NCI-H510A treated with DMSO at 0.1 percent for 48 hours (cell line): ENCODE results near the gene EPS8L3.
"Not testable (repeated sequence)": the region's sequence is repeated elsewhere in the genome, so short reads cannot be mapped to it uniquely, and the experiment has no call there.

Experiments
- DNase-seq: peaks from one replicate; lab custom pipeline; 2025; lab: John Stamatoyannopoulos, UW

The EPS8L3 gene

DNA sequence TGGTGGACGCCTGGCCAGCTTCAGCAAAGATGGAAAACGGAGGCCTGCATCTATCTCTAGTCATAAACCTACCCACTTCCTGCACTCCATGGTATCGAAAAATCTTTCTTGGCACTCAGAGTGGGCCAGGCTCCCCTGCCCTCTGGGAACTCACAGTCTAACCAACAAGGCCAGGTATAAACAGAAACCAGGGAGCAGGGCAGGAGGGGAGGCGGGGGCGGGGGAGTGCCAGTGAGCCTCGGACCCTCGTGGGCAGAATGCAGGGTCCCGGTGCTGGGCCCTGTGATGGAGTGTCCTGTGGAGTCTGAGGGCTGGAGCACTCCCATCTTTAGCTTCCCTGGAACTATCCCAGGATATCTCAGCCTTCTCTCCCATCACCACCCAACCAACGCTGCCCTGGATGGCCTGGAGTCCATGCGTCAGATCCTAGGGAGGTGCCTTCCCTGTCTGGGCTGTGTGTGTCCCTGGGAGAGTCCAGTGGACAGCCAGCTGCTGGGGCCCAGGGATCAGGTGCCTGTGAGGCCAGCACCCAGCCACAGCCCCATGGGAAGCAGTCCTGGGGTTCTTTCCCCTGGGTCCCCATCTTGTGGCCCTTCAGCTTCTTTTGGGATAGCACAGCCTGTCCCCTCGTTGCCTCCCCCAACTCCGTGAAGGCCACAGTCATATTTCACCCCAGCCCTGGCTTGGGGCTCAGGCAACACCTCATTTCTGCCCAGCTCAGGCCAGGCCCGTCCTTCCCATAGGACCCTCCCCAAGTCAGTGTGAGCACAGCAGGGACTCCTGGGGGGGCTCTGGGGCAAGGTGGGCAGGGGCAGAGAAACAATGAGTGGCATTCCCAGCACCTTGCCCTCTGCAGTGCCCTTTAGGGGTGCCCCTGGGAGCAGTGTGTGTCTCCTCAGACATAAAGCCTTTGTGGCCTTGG lies 1.1 kb upstream of the EPS8L3 start:
- no peak for DNase-seq

DNA sequence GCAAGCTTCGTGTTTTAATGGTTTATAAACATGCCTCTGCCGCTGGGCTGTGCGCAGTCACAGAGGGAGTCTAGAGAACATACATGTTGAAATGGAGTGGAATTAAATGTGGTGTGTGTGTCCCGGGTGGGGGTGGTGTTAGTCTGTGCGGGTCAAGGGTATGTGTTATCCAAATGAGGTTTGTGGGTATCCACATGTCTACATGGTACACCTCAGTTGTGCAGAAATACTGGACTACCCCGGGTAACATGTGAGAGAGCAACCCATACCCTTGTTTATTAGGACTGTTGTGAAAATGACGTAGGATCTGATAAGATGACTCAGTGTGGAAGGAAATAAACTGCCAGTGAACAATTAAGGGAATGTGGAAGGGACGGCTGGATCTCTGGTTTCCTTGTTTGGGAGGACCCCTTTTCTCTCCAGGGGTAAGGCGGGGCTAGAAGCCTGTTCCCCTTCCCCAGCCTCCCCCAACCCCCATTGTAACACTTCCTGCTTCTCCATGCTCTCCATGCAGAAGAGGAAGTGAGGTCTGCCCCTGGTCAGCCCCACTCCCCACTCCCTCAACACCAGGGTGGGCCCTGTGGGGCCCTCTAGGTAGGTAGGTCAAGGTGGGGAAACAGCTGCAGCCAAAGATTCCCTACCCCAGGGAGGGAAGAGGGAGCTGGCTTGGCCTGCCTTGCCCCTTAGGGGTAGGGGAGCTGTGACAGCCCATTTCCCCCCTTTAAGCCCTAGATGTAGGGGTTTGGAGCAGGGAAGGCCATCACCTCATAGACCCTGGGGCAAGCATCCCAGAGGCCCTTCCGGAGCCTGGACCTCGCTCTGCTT lies 690 bp downstream of the EPS8L3 start:
- DNase-seq, result no peak

GRCh38 chr1:109762039-109762585 lies 1.6 kb downstream of the EPS8L3 start:
- DNase-seq, result no peak

- DNase-seq, result no peak
These were observed 2.3 kb downstream of the EPS8L3 start for GRCh38 chr1:109761227-109762038.

GRCh38 chr1:109760581-109761226 lies 3.0 kb downstream of the EPS8L3 start:
- no peak for DNase-seq

DNA sequence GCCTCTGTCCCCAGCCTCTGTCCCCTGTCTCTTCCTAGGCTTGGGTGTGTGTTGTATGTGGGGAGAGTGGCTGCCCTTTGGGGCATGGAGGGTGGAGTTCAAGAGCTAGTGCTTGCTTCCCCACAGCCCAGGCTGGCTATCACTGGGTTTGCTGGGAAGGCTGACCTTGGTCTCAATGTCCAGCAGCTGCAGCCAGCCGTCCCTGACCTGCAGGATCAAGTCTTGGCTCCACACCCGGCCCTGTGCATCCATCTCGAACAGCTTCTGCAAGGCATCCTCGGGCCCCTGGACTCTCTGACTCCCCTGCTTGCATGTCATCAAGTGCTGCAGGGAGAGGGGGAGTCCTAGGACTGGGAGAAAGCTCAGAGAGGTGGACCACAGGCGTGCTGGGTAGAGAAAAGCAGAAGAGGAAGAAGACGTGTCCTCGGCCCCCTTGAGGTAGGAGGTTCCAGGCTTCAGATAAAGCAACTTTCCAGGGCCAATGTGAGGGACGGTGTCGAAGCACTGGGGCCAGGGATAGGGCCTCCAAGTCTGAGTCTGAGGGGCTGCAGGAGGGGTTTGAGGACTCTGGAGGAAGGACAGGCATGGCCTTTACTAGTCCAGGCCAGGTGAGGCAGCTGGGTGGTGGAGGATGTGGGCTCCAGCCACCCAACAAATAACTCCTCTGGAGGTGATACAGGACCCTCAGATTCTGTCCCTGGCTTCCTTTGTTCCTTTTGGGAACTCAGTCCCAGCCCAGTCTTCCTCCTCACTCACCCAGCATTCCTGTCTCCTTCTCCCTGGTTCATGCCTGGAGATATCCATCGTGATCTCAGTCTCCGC lies 4.0 kb downstream of the EPS8L3 start:
- DNase-seq, result no peak

DNA sequence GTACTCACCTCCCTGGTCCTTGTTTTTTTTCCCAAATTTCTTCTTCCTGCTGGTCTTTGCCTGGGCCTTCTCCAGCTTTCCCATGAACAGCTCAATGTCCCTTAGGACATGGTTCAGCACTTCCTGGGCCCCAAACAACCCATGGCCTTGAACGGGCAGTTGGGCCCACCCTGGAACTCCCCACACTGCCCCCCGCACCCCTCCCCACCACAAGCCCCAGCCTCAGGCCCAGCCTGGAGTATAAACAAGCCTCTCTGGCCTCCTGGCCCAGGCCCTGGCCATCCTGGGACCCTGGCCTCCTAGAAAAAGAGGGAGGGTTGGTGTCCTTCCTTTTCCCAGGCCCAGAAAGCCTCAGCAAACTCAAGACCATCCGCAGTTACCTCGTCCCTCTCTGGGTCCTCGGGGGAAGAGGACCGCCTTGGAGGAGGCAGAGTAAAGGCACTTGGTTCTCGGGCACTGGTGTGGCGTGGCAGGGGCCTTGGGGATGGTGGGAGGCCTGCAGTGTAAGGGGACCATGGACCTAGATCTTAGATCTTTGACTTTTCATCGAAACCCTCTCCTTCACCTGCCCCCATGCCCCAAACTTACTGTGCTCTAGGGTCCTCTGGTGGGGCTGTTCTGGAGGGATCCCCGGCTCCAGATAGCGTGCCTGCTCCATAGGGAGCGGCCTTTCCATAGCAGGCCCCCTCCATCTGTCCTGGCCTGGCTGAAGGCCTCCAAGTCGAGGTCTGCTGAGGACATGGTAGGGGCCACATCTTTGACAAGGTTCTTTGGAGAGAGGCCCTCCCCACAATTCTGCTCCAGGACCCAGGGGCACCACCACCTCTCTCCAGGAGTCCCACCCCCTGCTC lies 5.6 kb downstream of the EPS8L3 start:
- no peak for DNase-seq

DNA sequence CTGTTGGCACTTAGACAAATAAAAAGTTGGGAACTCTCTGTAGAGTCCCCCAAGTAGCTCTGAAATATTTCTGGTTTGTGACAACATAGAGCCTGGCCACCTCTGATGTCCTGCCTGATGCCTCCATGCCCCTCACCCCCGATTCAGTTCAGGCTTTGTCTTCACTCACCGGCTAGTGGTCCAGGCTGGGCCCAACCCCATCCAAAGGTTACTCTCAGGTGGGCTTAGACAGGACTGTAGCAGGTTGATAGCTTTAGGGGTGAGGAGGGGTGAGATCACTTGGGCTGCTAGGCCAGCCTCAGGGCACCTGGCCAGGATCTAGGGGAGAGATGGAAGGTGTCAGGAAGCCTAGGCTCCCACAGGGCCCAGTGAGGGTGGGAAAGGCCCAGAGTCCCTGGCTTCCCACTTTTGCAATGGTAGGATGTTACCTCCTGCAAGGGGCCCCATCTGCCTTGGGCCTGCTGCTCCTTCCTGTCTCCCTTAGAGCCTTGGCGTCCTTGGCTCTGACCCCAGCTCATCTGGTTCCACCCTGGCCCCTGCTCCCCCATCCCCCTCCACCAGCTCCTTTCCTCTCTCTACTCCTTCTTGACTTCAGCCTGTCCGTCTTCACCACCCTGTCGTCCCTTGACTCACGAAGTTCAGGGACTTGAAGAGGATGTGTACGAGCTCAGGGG lies 6.7 kb downstream of the EPS8L3 start:
- DNase-seq, result no peak

- DNase-seq, result not testable (repeated sequence)
These were observed 7.4 kb downstream of the EPS8L3 start for GRCh38 chr1:109756325-109756724.

DNA sequence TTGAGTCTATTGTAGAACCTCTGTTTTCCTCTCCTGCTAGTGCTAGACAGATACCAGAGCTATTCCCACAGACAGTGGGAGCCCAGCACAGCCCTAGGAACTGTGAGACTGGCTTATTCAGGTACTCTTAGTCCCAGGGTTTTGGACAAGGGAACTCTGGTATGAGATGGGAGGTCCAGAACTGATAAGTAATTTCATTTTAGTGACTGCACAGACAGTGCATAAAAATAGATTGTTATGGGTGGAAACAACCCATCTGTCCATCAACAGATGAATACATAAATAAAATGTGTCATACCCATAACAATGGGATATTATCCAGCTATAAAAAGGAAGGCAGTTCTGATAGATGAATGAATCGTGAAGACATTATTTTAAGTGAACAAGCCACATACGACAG lies 9.0 kb downstream of the EPS8L3 start:
- DNase-seq, result no peak

DNA sequence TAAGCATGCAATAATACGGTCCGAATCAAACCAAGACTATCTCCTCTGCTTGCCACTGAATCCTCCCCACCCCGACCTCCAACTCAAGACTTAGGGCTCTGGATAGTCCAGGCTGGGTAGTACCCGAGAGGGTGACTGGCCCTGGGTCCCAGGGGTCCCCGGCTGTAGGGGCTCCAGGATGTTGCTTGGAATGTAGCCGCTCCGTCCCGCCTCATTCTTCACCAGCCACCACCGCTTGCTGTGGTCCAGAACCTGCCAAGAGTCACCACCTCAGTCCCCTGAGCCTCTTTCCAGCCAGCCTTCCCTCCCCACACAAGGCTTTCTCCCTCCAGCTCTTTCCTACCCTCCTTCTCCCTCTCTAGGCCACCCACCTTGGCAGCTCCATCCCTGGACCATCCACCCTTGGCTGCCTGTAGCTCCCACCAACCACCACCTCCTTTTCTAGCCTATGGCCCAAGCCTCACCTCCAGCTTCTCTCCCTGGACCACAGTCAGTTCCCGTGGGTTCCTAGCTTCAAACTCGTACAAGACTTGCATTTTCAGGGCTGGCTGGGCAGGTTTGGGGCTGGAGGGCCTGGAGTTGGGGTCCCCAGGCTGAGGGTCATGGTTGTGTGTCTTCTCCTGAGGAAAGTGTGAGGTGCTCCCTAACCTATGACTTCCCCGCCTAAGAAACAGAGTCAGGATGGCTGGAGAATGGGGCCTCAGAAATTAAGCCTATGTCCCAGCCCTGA lies 12.0 kb downstream of the EPS8L3 start:
- no peak for DNase-seq

GRCh38 chr1:109750920-109751319 lies 12.8 kb downstream of the EPS8L3 start:
- no peak for DNase-seq

DNA sequence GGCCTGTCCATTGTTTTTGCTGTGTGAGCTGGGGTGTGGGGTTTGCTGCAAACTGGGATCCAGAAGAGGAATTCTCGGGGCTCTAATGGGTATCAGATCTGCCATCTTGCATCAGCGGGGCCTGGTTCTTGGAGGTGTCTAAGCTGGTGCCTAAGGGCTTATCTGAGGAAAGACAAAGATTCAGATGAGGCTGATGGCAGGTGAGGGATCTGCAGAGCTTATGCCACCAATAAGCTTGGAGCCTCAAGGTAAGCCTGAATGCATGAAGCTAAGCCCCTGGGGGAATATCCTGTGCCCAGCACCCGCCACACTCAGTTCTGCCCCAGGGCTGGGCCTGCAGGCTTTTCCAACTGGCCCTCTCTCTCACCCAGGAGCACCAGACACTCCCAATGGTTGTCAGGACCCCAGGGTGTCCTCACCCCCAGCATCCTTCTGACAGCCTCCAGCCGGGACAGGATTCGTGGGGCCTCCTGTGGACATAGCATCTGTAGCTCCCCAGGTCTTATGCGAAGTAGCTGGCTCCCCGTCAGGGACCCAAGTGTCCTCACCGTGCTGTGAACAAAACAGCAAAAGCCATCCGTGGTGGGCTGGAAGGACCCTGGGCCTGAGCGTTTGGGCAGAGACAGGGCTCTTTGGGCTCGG lies 13.4 kb downstream of the EPS8L3 start:
- no peak for DNase-seq

DNA sequence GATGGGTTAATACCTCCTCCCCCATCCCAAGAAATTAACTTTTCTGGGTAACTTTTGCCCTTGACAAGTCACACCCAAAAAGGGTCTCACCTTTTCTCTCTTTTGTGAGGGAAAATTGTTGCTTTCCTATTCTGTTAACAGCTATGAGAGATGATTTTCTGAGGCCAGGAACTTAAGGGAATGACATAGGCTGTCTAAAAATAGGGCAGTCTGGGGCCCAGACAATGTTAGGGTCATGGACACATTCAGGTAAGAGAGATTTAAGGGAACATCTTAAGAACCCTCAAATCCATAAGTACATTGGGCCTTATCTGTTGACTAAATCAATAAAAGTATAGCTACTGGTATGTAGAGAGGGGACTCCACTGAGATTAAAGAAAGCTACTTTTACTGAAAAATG lies 14.5 kb downstream of the EPS8L3 start:
- no peak for DNase-seq

- not testable (repeated sequence) for DNase-seq
These were observed 15.4 kb downstream of the EPS8L3 start for GRCh38 chr1:109748311-109748710.

DNA sequence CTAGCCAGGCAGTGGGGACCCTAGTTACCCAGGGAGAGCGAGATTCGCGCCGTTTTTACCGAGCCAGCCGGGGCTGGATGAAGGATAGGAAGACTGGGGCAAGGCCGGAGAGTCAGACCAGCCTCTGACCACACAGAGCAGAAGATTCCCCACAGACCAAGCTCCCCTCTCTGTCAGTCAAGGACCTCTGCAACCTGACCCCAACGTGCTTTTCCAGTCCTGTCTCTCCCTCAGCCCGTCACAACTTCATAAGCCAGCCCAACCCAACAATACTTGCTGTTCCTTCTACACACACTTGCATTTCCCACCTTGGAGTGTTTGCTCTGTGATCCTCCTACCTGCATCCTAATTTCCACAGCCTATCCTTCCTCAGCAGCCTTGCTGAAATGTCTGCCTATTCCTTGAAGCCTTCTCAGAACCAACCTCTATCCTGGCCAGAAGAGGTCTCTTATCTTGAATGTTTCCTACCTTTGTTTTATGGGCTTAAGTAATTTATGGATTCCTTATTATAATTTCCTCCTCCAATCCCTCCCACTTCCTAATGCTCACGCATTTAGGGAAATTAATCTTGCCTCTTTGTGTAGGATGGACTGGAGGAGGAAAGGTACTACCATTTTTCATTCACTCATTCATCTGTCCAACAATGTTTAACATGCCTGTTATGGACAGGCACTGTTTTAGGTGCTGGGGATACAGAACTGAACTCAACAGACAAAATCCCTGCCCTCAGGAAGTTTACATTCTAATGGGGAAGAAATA lies 22.9 kb downstream of the EPS8L3 start, which contains the start of gene GSTM3:
Gene GSTM3 (minus strand): TSS at position 424 of the 759 bp plus-strand sequence. CDS start 751 bp downstream, outside the sequence.
- no peak for DNase-seq
